Psoas muscle (tissue), 8 donors: ENCODE measurements around the gene TMEM184B. TPM values are rescaled to one million over a fixed set of nuclear protein-coding genes. Genes with fewer than 3 reads are reported as not detected.

ENCODE experiments used
- ATAC-seq, 4 donors: fragments of 200-7000 bp; cut with Tn5 transposase; one replicate each; pipeline ENCODE4 v1.9.1; 2020; ENCODE audit warnings: moderate library complexity in 3 of 4, mild to moderate bottlenecking in 2 of 4
- DNase-seq, 2 donors: peaks; one replicate each; pipeline ENCODE4 v3.0.0-alpha.2; 2020
- H3K27ac ChIP-seq: fragments of 200-600 bp; one replicate; pipeline ENCODE4 v1.8.0; 2022
- H3K27me3 ChIP-seq, 3 donors: fragments of 200-600 bp in 1 of 3; one replicate each; pipeline versions ENCODE4 v1.6.1 to v1.8.0; 2013 to 2022; ENCODE audit warnings: low read length in 2 of 3, mild to moderate bottlenecking in 2 of 3, moderate library complexity in 1 of 3; ENCODE audit not compliant: insufficient read depth in 3 of 3
- H3K36me3 ChIP-seq, 2 donors: fragments of 200-600 bp in 1 of 2; one replicate each; pipeline versions ENCODE4 v1.6.1 to v1.8.0; 2013 to 2022; ENCODE audit warnings: low read depth in 1 of 2, mild to moderate bottlenecking in 1 of 2, moderate library complexity in 1 of 2; ENCODE audit not compliant: insufficient read depth in 1 of 2
- H3K4me1 ChIP-seq: fragments of 200-600 bp; one replicate; pipeline ENCODE4 v1.8.0; 2022
- H3K4me3 ChIP-seq: fragments of 200-600 bp; one replicate; pipeline ENCODE4 v1.8.0; 2022; ENCODE audit warnings: mild to moderate bottlenecking
- H3K9me3 ChIP-seq: fragments of 200-600 bp; one replicate; pipeline ENCODE4 v1.8.0; 2022
- WGBS, 3 donors: extraction: QIAGEN DNeasy Blood & Tissue Kit; methylation state at CpG; one replicate each; pipeline versions ENCODE4 v1.1.6 to v1.1.7; 2013; 5-methylcytosine and 5-hydroxymethylcytosine counted together
- intact Hi-C, 2 donors: fragments of 100-400 bp; cut with DNase I; formaldehyde crosslinking; loops; one replicate each; pipeline versions ENCODE4 v1.11.0 to v1.14.2; 2022
- polyA plus RNA-seq, 3 donors: library from polyadenylated mRNA; stranded (reverse); fragments of 200-250 nt; gene quantifications; one replicate each; pipeline ENCODE4 v1.2.3, GENCODE V29; 2013
- total RNA-seq, 4 donors: library from RNA; stranded (reverse); fragmentation: NEBNext Ultra II Directional in 2 of 4; extraction: Animal tissue kit (Norgen Biotek cat#: 25700) in 2 of 4; gene quantifications; one replicate each; pipeline versions ENCODE4 v1.2.1 to v1.2.4, GENCODE V29; 2021 to 2023
- TF ChIP-seq, protein P1 (sequence below): fragments of 200-600 bp; IDR thresholded peaks from one replicate; pipeline ENCODE4 v1.8.0; 2022; ENCODE audit warnings: antibody characterized with exemption
- donor health status: healthy with polysubstance abuse.
- donor health status: DM: no; HTN: no; CAD: no; lungs with moderate emphysema.
- donor health status: Bipolar disorder and iron deficiency.
- donor health status: healthy.
- donor health status: DM: yes; HTN: yes; CAD: no.
- donor health status: DM: no; HTN: no; CAD: no.
- donor health status: DM: no; HTN: no; CAD: no.
- donor health status: DM: yes; HTN: yes; CAD: no.

Gene TMEM184B
- total and polyA plus RNA-seq, 7 donors, result 13.6 to 40.3 (median 26.4) TPM

DNA sequence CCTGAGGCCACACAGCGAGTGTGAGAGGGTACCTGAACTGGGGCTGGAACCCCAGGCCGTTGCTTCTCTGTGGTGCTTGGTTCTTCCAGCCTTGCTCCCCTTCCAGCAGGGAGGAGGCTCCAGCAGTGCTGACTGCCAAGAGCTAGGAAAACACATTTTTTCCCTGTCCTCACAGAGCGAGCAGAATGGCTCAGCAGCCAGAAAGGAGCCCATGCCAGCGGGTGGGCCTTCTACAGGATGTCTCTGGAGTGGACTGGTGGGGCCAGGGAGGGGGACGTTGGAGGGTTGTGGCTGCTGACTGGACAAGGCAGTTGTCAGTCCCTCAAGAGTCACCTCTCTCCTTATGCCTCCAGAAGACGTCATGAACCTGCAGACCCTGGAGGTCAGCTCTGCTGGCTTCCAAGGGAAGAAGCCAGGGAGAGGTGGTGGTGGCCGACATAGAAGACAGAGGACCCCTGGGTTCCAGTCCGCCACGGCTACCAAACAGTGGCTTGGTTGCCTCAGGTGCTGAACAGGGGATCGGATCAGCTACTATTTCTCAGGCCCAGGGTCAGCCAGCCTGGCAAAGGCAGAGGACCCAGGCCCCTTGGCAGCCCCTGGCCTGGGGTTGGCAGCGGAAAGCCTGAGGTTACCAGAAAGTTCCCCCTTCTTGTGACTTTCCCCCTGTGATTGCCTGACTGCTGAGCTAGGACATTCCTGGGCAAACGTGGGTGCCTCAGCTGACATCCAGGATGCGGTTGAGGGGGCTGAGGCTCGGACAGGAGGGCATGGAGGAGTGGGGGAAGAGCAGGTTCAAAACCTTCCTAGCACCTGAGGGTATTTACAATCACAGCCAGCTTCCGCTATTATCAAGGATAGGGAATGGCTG is 67.3 kb downstream of the TMEM184B start:
- TF ChIP-seq, protein P1, sequence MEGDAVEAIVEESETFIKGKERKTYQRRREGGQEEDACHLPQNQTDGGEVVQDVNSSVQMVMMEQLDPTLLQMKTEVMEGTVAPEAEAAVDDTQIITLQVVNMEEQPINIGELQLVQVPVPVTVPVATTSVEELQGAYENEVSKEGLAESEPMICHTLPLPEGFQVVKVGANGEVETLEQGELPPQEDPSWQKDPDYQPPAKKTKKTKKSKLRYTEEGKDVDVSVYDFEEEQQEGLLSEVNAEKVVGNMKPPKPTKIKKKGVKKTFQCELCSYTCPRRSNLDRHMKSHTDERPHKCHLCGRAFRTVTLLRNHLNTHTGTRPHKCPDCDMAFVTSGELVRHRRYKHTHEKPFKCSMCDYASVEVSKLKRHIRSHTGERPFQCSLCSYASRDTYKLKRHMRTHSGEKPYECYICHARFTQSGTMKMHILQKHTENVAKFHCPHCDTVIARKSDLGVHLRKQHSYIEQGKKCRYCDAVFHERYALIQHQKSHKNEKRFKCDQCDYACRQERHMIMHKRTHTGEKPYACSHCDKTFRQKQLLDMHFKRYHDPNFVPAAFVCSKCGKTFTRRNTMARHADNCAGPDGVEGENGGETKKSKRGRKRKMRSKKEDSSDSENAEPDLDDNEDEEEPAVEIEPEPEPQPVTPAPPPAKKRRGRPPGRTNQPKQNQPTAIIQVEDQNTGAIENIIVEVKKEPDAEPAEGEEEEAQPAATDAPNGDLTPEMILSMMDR, result no peak
- Histone ChIP-seq H3K4me3 (no peak overlapping the region), H3K27ac (peak overlapping the region; percentile 44), H3K9me3 (no peaks in the 10 kb centered on the region), H3K4me1 (peaks cover 22% of the 10 kb centered on the region), H3K27me3 (no peaks in the 10 kb centered on the region), H3K36me3 (peaks cover 0 to 8% of the 10 kb centered on the region in 2 donors)
- DNase-seq, result peak; percentile 83 to 92
- no peak for ATAC-seq
- intact Hi-C loops, result loop anchor here (10.0 kb wide), 1 partner anchor 91 kb away; the partner anchor contains the start of gene BAIAP2L2 (in 2 of the 2)
- 62 to 79% (median 69%) methylated on average over 15 of the region's 15 CpGs for WGBS, 3 donors

DNA sequence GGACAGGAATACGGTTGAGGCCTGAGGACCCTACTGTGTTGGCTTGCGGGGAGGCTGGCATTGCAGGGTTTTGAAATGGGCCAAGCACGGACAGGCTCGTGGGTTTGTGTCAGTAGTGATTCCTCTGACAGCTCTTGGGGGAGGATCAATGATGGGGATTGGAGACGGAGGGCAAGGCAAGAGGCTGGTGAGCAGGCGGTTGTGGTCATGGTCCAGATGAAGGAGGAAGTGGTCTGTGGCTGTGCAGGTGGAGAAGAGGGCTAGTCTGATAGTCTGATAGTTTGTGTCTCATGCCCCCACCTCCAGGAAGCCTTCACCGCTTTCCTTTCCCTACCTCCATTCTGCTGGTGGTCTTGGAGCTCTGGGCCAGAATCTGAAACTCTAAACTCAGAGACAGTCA is 68.0 kb downstream of the TMEM184B start:
- intact Hi-C loops, result loop anchor here (10.0 kb wide), 1 partner anchor 90 kb away; the partner anchor contains the start of gene BAIAP2L2 (in 2 of the 2)

DNA sequence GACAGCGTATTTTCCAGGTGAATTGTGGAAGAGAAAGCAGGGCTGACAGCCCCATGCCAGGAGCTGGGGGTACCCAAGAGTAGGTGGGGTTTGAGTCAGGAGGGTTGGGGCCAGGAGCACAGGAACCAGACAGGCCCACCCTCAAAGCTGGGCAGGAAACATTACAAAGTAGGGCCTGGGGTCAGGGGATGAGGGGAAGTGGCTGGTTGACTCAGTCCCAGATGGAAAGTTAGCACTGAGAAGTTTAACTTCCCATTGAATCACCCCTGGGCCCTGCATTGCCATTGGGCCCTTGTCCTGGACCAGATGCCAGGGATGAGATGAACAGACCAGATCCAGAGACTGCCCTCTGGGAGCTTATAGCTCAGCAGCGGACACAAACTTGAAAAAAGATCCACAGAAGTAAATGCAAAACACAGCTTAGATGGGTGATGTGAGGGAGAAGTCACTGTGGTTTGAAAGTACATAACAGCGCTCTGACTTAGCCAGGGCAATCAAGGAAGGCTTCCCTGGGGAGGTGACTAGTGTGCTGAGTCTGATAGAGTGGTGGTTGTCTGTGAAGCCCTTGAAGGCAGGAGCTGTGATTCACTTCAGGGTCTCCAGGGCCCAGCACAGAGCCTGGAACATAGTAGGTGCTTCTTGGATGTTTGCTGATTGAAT is 68.8 kb downstream of the TMEM184B start:
- Histone ChIP-seq H3K9me3 (no peaks in the 10 kb centered on the region), H3K27ac (peak overlapping the region; percentile 95), H3K4me3 (peak overlapping the region; percentile 72), H3K4me1 (peaks cover 22% of the 10 kb centered on the region), H3K36me3 (peaks cover 0 to 8% of the 10 kb centered on the region in 2 donors), H3K27me3 (no peaks in the 10 kb centered on the region)
- WGBS, 3 donors, result 88 to 95% (median 95%) methylated on average over 3 of the region's 3 CpGs
- TF ChIP-seq, protein P1, result no peak
- intact Hi-C loops, result loop anchor here (2.0 to 10.0 kb wide), 3 partner anchors 27 to 113 kb away; partner anchors contain the start of genes BAIAP2L2 (in 2 of the 2) and CSNK1E (in 1 of the 2)
- ATAC-seq (no peak), DNase-seq (no peak)

More for the DNA sequence above, 68.0 kb downstream of the TMEM184B start:
- Histone ChIP-seq H3K4me3 (peak overlapping the region; percentile 72), H3K9me3 (no peaks in the 10 kb centered on the region), H3K27me3 (no peaks in the 10 kb centered on the region), H3K36me3 (peaks cover 0 to 8% of the 10 kb centered on the region in 2 donors), H3K27ac (peak overlapping the region; percentile 95), H3K4me1 (peaks cover 22% of the 10 kb centered on the region)
- TF ChIP-seq, protein P1, result no peak
- WGBS, 3 donors, result 77 to 86% (median 82%) methylated on average over 7 of the region's 7 CpGs
- DNase-seq, result no peak
- ATAC-seq, result no peak

DNA sequence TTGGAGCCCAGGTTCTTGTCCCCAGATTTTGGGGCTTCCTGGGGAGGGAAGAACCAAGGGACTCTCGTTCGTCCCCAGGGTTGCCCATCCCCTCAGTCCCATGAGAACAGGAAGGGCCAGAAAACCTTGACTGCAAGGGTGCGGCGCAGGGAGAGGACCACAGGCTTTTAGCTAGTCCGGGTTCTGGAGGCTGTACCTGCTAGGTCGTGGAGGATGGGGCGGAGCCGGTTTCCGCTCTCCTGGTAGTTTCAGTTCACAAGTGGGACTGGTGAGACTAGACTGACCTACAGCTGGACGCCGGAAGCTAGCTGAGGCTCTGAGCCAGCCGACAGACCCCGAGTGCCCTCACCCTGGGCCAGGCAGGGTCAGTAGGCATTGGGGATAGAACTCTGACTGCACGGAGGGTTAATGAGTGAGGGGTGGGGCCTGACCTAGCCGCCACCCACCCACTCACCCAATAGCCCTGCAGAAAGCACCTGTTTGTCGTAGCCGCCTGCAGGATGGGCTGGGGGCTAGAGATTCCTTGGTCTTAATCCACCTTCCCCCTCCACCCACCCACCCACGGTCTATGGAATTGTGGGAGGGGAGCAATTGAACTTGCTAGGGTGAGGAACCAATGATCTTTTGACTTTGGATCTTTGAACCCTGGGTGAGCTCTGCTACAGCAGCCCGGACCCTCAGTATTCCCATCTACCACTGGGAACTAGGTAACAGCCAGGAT is 69.6 kb downstream of the TMEM184B start:
- H3K4me1 ChIP-seq, result peaks cover 22% of the 10 kb centered on the region
- no peaks in the 10 kb centered on the region for H3K27me3 ChIP-seq
- peak overlapping the region; percentile 72 for H3K4me3 ChIP-seq
- peak overlapping the region; percentile 95 for H3K27ac ChIP-seq
- H3K36me3 ChIP-seq, result peaks cover 0 to 6% of the 10 kb centered on the region in 2 donors
- TF ChIP-seq, protein P1, result no peak
- DNase-seq, result no peak
- no peak for ATAC-seq
- WGBS, 3 donors, result 30 to 37% (median 34%) methylated on average over 19 of the region's 19 CpGs
- intact Hi-C loops, result loop anchor here (2.0 to 10.0 kb wide), 3 partner anchors 26 to 114 kb away; partner anchors contain the start of genes BAIAP2L2 (in 2 of the 2) and CSNK1E (in 1 of the 2)
- no peaks in the 10 kb centered on the region for H3K9me3 ChIP-seq
